Neuronal stem cell (in vitro differentiated cells): ENCODE data around the gene POLN.

Source experiments
- DNase-seq: peaks from one replicate; pipeline ENCODE4 v3.0.0-alpha.2; 2013; ENCODE audit warnings: low spot score
- H2AFZ ChIP-seq: one replicate; pipeline ENCODE4 v1.6.1; 2013; ENCODE audit warnings: mild to moderate bottlenecking, low read length, inconsistent platforms
- H2AK5ac ChIP-seq: 2 replicates; pipeline ENCODE4 v1.6.1; 2013; ENCODE audit warnings: low read depth, mild to moderate bottlenecking, inconsistent platforms, low read length, moderate library complexity, mixed read lengths
- H2BK120ac ChIP-seq: 2 replicates; pipeline ENCODE4 v1.6.1; 2013; ENCODE audit warnings: low read depth, mild to moderate bottlenecking, inconsistent platforms, low read length, moderate library complexity, mixed read lengths
- H2BK12ac ChIP-seq: one replicate; pipeline ENCODE4 v1.6.1; 2013; ENCODE audit warnings: low read length, inconsistent platforms
- H2BK15ac ChIP-seq: 2 replicates; pipeline ENCODE4 v1.6.1; 2013; ENCODE audit warnings: mild to moderate bottlenecking, low read length, inconsistent platforms, mixed read lengths
- H2BK5ac ChIP-seq: one replicate; pipeline ENCODE4 v1.6.1; 2013; ENCODE audit warnings: inconsistent platforms, mild to moderate bottlenecking, low read length, moderate library complexity
- H3K14ac ChIP-seq: one replicate; pipeline ENCODE4 v1.6.1; 2013; ENCODE audit warnings: low read length, inconsistent platforms
- H3K18ac ChIP-seq: 2 replicates; pipeline ENCODE4 v1.6.1; 2013; ENCODE audit warnings: low read length, inconsistent platforms
- H3K23ac ChIP-seq: 2 replicates; pipeline ENCODE4 v1.6.1; 2013; ENCODE audit warnings: low read depth, mild to moderate bottlenecking, mixed read lengths, low read length, inconsistent platforms; ENCODE audit not compliant: poor library complexity
- H3K27ac ChIP-seq: replicated peaks from 3 replicates; pipeline ENCODE4 v1.5.1; 2013; ENCODE audit warnings: low read length, inconsistent platforms
- H3K27me3 ChIP-seq, 3 experiments: 2 replicates each; pipeline ENCODE4 v1.6.1; 2013; ENCODE audit warnings: low read length in 3 of 3, mild to moderate bottlenecking in 2 of 3, inconsistent platforms in 1 of 3, low read depth in 1 of 3, mixed read lengths in 1 of 3, moderate library complexity in 1 of 3; ENCODE audit not compliant: control insufficient read depth in 3 of 3, insufficient read depth in 3 of 3
- H3K36me3 ChIP-seq, 2 donors: replicated peaks in 1 of 2; 2 replicates each; pipeline ENCODE4 v1.6.1; 2013; ENCODE audit warnings: low read length in 2 of 2; ENCODE audit not compliant: control insufficient read depth in 2 of 2, insufficient read depth in 2 of 2
- H3K4ac ChIP-seq: 2 replicates; pipeline ENCODE4 v1.6.1; 2013; ENCODE audit warnings: inconsistent platforms, mild to moderate bottlenecking, low read length, moderate library complexity
- H3K4me1 ChIP-seq, 2 donors: 1 replicate in 1 of 2; 2 replicates in 1 of 2; pipeline ENCODE4 v1.6.1; 2013; ENCODE audit warnings: low read length in 2 of 2, low read depth in 1 of 2; ENCODE audit not compliant: control insufficient read depth in 2 of 2, insufficient read depth in 1 of 2
- H3K4me2 ChIP-seq: one replicate; pipeline ENCODE4 v1.6.1; 2013; ENCODE audit warnings: mild to moderate bottlenecking, low read length, inconsistent platforms; ENCODE audit not compliant: insufficient read depth, poor library complexity, severe bottlenecking
- H3K4me3 ChIP-seq, 2 donors: 2 replicates each; pipeline ENCODE4 v1.5.1; 2013; ENCODE audit warnings: low read length in 2 of 2, mild to moderate bottlenecking in 2 of 2, inconsistent platforms in 1 of 2, moderate library complexity in 1 of 2
- H3K79me1 ChIP-seq: one replicate; pipeline ENCODE4 v1.6.1; 2013; ENCODE audit warnings: low read depth, mild to moderate bottlenecking, inconsistent platforms, low read length, moderate library complexity
- H3K9ac ChIP-seq: one replicate; pipeline ENCODE4 v1.6.1; 2013; ENCODE audit warnings: mild to moderate bottlenecking, low read depth, low read length, inconsistent platforms; ENCODE audit not compliant: poor library complexity
- H3K9me3 ChIP-seq, 2 donors: replicated peaks in 1 of 2; 2 replicates each; pipeline versions ENCODE3 to v1.6.1; 2013; ENCODE audit warnings: low read length in 2 of 2, mild to moderate bottlenecking in 2 of 2, inconsistent platforms in 1 of 2, low read depth in 1 of 2, mixed read lengths in 1 of 2, moderate library complexity in 1 of 2; ENCODE audit not compliant: control insufficient read depth in 2 of 2, insufficient read depth in 1 of 2
- H4K8ac ChIP-seq: one replicate; pipeline ENCODE4 v1.6.1; 2013; ENCODE audit warnings: low read depth, mild to moderate bottlenecking, inconsistent platforms, low read length, moderate library complexity
- H4K91ac ChIP-seq: one replicate; pipeline ENCODE4 v1.6.1; 2013; ENCODE audit warnings: low read length, low read depth, mild to moderate bottlenecking, inconsistent platforms; ENCODE audit not compliant: poor library complexity
- WGBS, 2 donors: extraction: QIAGEN DNeasy Blood & Tissue Kit; methylation state at CpG; one replicate each; pipeline ENCODE4 v1.1.7; 2013; ENCODE audit warnings: missing lambda C conversion rate in 2 of 2, mixed read lengths in 1 of 2; ENCODE audit not compliant: insufficient read length in 2 of 2, insufficient replicate concordance in 1 of 2; ENCODE audit errors: extremely low coverage in 2 of 2; 5-methylcytosine and 5-hydroxymethylcytosine counted together

Gene POLN

DNA sequence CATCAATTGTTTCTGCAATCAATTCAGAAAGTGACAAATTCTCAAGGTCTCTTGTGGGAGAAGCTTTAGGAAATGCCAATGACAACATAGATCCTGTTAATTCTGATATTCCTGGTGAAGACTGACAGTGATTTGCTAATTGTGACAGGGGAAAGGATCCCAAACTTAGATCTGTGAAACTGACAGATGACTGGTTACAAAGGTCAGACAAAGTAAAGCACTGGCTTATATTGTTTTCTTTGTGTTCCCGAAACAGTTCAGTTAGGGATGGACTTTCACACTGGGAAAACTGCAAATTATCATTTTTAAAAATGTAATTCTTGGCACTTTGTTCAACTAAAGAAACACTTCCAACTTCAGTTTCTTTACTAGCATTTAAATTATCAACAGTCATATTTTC, 152.7 kb downstream of the POLN start:
- Histone ChIP-seq H3K36me3 (no peaks in the 10 kb centered on the region), H3K23ac (no peak overlapping the region), H3K9ac (no peak overlapping the region), H2AFZ (no peak overlapping the region), H3K4me2 (no peak overlapping the region), H2BK120ac (no peak overlapping the region), H3K18ac (no peak overlapping the region), H4K8ac (no peak overlapping the region), H3K9me3 (peaks cover 0 to 14% of the 10 kb centered on the region in 2 donors), H3K14ac (no peak overlapping the region), H2BK12ac (no peak overlapping the region), H3K4ac (no peak overlapping the region), H4K91ac (no peak overlapping the region), H3K79me1 (no peaks in the 10 kb centered on the region), H3K4me1 (peaks cover 0 to 26% of the 10 kb centered on the region in 2 donors), H2BK5ac (no peak overlapping the region), H2AK5ac (no peak overlapping the region), H2BK15ac (no peak overlapping the region), H3K27ac (no peak overlapping the region), H3K27me3 (no peaks in the 10 kb centered on the region), H3K4me3 (no peak overlapping the region)
- no CpG with 5 or more reads among the region's 1 CpG for WGBS, 2 donors
- no peak for DNase-seq

DNA sequence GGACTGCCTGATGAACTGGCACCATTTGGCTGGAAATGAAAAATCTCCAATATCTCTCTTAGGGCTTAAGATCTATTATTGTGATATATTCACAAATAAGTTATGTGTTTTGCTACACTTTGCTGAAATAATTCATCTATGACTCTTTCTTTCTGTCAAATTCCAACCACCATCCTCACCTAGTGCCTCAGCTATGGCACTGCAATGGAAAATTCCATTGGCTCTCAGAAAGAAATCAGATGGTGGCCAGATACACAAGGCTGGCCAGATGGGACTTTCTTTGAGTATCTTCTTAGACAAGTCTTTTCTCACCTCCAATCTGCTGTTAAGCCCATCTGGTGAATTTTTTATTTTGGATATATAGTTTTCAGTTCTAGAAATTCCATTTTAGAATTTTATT, 154.8 kb downstream of the POLN start:
- no peak overlapping the region for H4K8ac ChIP-seq
- H3K9ac ChIP-seq, result no peak overlapping the region
- H2BK120ac ChIP-seq, result no peak overlapping the region
- H3K14ac ChIP-seq, result no peak overlapping the region
- H2AFZ ChIP-seq, result no peak overlapping the region
- H2BK15ac ChIP-seq, result no peak overlapping the region
- H3K23ac ChIP-seq, result no peak overlapping the region
- no peak overlapping the region for H2AK5ac ChIP-seq
- no peak overlapping the region for H3K18ac ChIP-seq
- peaks cover 0 to 19% of the 10 kb centered on the region in 2 donors for H3K4me1 ChIP-seq
- H3K27ac ChIP-seq, result no peak overlapping the region
- DNase-seq, result no peak
- H2BK5ac ChIP-seq, result no peak overlapping the region
- no peak overlapping the region for H2BK12ac ChIP-seq
- H3K27me3 ChIP-seq, result no peaks in the 10 kb centered on the region
- no peak overlapping the region for H3K4me2 ChIP-seq
- no peak overlapping the region for H3K4me3 ChIP-seq
- H3K36me3 ChIP-seq, result no peaks in the 10 kb centered on the region
- H4K91ac ChIP-seq, result no peak overlapping the region
- H3K79me1 ChIP-seq, result no peaks in the 10 kb centered on the region
- no peak overlapping the region for H3K4ac ChIP-seq
- peaks cover 0 to 14% of the 10 kb centered on the region in 2 donors for H3K9me3 ChIP-seq

DNA sequence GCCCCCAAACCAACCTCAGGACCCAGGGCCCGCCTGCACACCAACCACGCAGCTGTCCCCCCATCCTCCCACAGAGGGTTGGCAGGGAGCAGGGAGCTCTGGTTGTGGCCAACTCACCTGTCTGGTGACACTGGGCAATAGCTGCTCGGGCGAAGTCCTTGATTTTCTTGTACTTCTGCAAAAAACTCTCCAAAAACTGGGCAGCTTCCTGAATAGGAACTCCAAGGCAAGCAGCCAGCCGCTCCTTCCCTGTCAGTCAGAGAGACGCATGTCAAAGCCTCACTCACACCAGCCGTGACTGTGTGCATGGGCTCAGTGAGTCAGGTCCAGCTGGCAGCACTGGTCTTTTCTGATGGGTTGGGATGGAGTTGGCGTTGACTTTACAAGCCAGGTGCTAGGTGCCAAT, 156.4 kb downstream of the POLN start:
- H3K4ac ChIP-seq, result no peak overlapping the region
- no peak overlapping the region for H2AFZ ChIP-seq
- H3K23ac ChIP-seq, result no peak overlapping the region
- no peaks in the 10 kb centered on the region for H3K27me3 ChIP-seq
- H3K27ac ChIP-seq, result no peak overlapping the region
- H3K14ac ChIP-seq, result peak overlapping the region; percentile 83
- peak overlapping the region; percentile 30 for H3K9ac ChIP-seq
- H3K36me3 ChIP-seq, result no peaks in the 10 kb centered on the region
- H2BK120ac ChIP-seq, result no peak overlapping the region
- H2BK5ac ChIP-seq, result no peak overlapping the region
- no peak overlapping the region for H2BK15ac ChIP-seq
- no peak overlapping the region for H3K4me2 ChIP-seq
- H4K8ac ChIP-seq, result no peak overlapping the region
- DNase-seq, result no peak
- H4K91ac ChIP-seq, result no peak overlapping the region
- WGBS, 2 donors, result no CpG with 5 or more reads among the region's 8 CpGs
- peaks cover 0 to 14% of the 10 kb centered on the region in 2 donors for H3K9me3 ChIP-seq
- no peak overlapping the region for H3K4me3 ChIP-seq
- H3K4me1 ChIP-seq, result peaks cover 0 to 16% of the 10 kb centered on the region in 2 donors
- H3K18ac ChIP-seq, result no peak overlapping the region
- no peak overlapping the region for H2BK12ac ChIP-seq
- no peak overlapping the region for H2AK5ac ChIP-seq
- H3K79me1 ChIP-seq, result no peaks in the 10 kb centered on the region

DNA sequence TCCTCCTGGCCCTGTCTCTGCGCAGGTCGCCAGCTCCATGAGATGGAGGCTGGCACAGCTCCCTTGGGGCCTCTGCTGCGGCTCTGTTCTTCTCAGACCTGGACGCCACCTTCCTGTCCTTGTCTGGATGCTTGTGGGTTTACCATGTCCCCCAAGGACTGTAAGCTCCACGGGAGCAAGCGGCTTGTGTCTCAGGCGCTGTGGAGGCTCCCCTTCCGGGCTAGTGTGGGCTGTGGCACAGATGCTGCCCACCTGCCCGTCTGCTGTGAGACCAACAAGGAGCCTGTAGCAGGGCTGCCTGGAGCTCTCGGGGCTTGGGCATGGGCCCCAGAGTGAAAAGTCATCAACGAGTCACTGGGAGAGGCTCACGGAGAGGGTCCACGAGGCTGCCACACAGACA, 157.6 kb downstream of the POLN start:
- no peak overlapping the region for H3K9ac ChIP-seq
- H3K4ac ChIP-seq, result no peak overlapping the region
- H3K27me3 ChIP-seq, result no peaks in the 10 kb centered on the region
- H3K14ac ChIP-seq, result peak overlapping the region; percentile 39
- no peak overlapping the region for H2BK120ac ChIP-seq
- H3K23ac ChIP-seq, result no peak overlapping the region
- H3K4me2 ChIP-seq, result no peak overlapping the region
- no CpG with 5 or more reads among the region's 13 CpGs for WGBS, 2 donors
- no peak overlapping the region for H3K27ac ChIP-seq
- H2AFZ ChIP-seq, result no peak overlapping the region
- peaks cover 0 to 14% of the 10 kb centered on the region in 2 donors for H3K9me3 ChIP-seq
- H2BK15ac ChIP-seq, result no peak overlapping the region
- no peaks in the 10 kb centered on the region for H3K36me3 ChIP-seq
- no peak overlapping the region for H3K4me3 ChIP-seq
- no peak overlapping the region for H2AK5ac ChIP-seq
- DNase-seq, result no peak
- H3K79me1 ChIP-seq, result no peaks in the 10 kb centered on the region
- no peak overlapping the region for H2BK5ac ChIP-seq
- H3K18ac ChIP-seq, result peak overlapping the region; percentile 67
- H4K8ac ChIP-seq, result no peak overlapping the region
- H4K91ac ChIP-seq, result no peak overlapping the region
- H2BK12ac ChIP-seq, result no peak overlapping the region
- H3K4me1 ChIP-seq, result peaks cover 0 to 10% of the 10 kb centered on the region in 2 donors
